Stomach (tissue), 9 donors: ENCODE data around the gene SH3TC1. TPM values are rescaled to one million over a fixed set of nuclear protein-coding genes. Genes with fewer than 3 reads are reported as not detected.

ENCODE experiments used
- DNase-seq, 2 donors: peaks; one replicate each; pipeline versions ENCODE4 v3.0.0 to v3.0.0-alpha.2; 2013 to 2019
- H3K27ac ChIP-seq, 5 donors: fragments of 200-600 bp in 4 of 5; sonication (generic) in 4 of 5; one replicate each; pipeline ENCODE4 v1.5.1; 2013 to 2019; ENCODE audit warnings: mild to moderate bottlenecking in 1 of 5, moderate library complexity in 1 of 5
- H3K27me3 ChIP-seq, 3 donors: fragments of 200-600 bp; sonication (generic); one replicate each; pipeline ENCODE4 v1.5.1; 2017 to 2019; ENCODE audit warnings: mixed run types in 1 of 3
- H3K36me3 ChIP-seq, 4 donors: fragments of 200-600 bp; sonication (generic); 1 replicate in 3 of 4; 2 replicates in 1 of 4; pipeline ENCODE4 v1.5.1; 2016 to 2019
- H3K4me1 ChIP-seq, 4 donors: fragments of 200-600 bp; sonication (generic); one replicate each; pipeline ENCODE4 v1.5.1; 2016 to 2019
- H3K4me3 ChIP-seq, 4 donors: fragments of 200-600 bp; sonication (generic) in 3 of 4; one replicate each; pipeline ENCODE4 v1.5.1; 2016 to 2019; ENCODE audit warnings: mild to moderate bottlenecking in 1 of 4
- H3K9me3 ChIP-seq, 4 donors: fragments of 200-600 bp; sonication (generic); one replicate each; pipeline ENCODE4 v1.5.1; 2016 to 2019
- EP300 ChIP-seq: sonication (generic); formaldehyde crosslinking; IDR thresholded peaks from one replicate; pipeline ENCODE4 v1.6.1; 2017; ENCODE audit warnings: antibody characterized with exemption
- POLR2A ChIP-seq, 4 donors: fragments of 450-650 bp; IDR thresholded peaks; one replicate each; pipeline ENCODE4 v1.6.1; 2016; ENCODE audit warnings: antibody characterized with exemption in 4 of 4, control low read depth in 2 of 4, mild to moderate bottlenecking in 1 of 4, moderate library complexity in 1 of 4
- POLR2AphosphoS5 ChIP-seq, 3 donors: sonication (generic); formaldehyde crosslinking; IDR thresholded peaks; one replicate each; pipeline ENCODE4 v1.6.1; 2016; ENCODE audit warnings: antibody characterized with exemption in 3 of 3
- WGBS, 5 donors: extraction: QIAGEN DNeasy Blood & Tissue Kit in 3 of 5; methylation state at CpG; one replicate each; pipeline versions ENCODE4 v1.1.5 to v1.1.7; 2013 to 2018; 5-methylcytosine and 5-hydroxymethylcytosine counted together
- intact Hi-C: fragments of 100-400 bp; cut with DNase I; formaldehyde crosslinking; loops from one replicate; pipeline ENCODE4 v1.15.1; 2023; ENCODE audit warnings: low total_unique reads
- polyA plus RNA-seq, 3 donors: library from polyadenylated mRNA; stranded (reverse); fragments of 200-250 nt; gene quantifications; one replicate each; pipeline ENCODE4 v1.2.3, GENCODE V29; 2013
- total RNA-seq, 5 donors: library from RNA; depleted of rRNA; stranded (reverse); fragments of >200 nt; gene quantifications; one replicate each; pipeline versions ENCODE4 v1.1.0 to v1.2.3, GENCODE V29; 2014 to 2016
- TF ChIP-seq, protein P1 (sequence below), 7 experiments: fragments of 450-650 bp in 4 of 7; fragments of 200-600 bp in 3 of 7; sonication (generic) in 3 of 7; IDR thresholded peaks; one replicate each; pipeline ENCODE4 v1.5.1; 2016 to 2019; ENCODE audit warnings: antibody characterized with exemption in 7 of 7, control low read depth in 2 of 7, mild to moderate bottlenecking in 1 of 7
- donor health status: healthy with polysubstance abuse.
- donor health status: Bipolar disorder and iron deficiency.
- donor health status: healthy.

The SH3TC1 gene
- total and polyA plus RNA-seq, 8 donors = 12.0 to 96.2 (median 27.9) TPM

DNA sequence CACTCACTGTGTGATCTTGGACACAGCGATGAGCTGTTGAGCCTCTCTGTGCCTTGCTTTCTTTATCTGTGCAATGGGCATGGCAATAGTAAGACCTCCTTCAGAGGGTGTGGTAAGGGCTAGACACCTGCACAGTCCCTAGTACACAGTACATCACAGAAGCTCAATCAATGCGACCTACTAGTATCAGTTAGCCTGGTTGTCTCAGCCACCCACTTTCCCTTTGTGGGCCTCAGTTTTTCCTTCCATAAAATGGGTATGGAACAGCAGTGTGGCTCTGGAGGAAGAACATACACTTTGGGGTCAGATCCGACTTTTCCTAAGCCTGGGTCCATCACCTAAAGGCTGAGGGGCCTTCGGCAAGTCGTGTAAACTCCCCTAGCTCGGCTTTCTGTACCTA, 67.0 kb downstream of the SH3TC1 start:
- H3K27ac ChIP-seq = no peak overlapping the region
- H3K27me3 ChIP-seq = peaks cover 0 to 18% (median 10%) of the 10 kb centered on the region in 3 donors
- TF ChIP-seq EP300 (no peak), POLR2AphosphoS5 (IDR thresholded peaks at IDR 0.05) (no peak), POLR2A (IDR thresholded peaks at IDR 0.05) (no peak)
- TF ChIP-seq, protein P1, sequence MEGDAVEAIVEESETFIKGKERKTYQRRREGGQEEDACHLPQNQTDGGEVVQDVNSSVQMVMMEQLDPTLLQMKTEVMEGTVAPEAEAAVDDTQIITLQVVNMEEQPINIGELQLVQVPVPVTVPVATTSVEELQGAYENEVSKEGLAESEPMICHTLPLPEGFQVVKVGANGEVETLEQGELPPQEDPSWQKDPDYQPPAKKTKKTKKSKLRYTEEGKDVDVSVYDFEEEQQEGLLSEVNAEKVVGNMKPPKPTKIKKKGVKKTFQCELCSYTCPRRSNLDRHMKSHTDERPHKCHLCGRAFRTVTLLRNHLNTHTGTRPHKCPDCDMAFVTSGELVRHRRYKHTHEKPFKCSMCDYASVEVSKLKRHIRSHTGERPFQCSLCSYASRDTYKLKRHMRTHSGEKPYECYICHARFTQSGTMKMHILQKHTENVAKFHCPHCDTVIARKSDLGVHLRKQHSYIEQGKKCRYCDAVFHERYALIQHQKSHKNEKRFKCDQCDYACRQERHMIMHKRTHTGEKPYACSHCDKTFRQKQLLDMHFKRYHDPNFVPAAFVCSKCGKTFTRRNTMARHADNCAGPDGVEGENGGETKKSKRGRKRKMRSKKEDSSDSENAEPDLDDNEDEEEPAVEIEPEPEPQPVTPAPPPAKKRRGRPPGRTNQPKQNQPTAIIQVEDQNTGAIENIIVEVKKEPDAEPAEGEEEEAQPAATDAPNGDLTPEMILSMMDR (IDR thresholded peaks at IDR 0.05) = no peak
- no peak for DNase-seq
- no peak overlapping the region for H3K4me3 ChIP-seq
- WGBS, 5 donors = 88 to 93% (median 92%) methylated on average over 6 of the region's 6 CpGs
- intact Hi-C loops = no loop called here
- no peaks in the 10 kb centered on the region for H3K9me3 ChIP-seq
- peaks cover 23 to 43% (median 29%) of the 10 kb centered on the region in 4 donors for H3K4me1 ChIP-seq
- H3K36me3 ChIP-seq = no peaks in the 10 kb centered on the region

DNA sequence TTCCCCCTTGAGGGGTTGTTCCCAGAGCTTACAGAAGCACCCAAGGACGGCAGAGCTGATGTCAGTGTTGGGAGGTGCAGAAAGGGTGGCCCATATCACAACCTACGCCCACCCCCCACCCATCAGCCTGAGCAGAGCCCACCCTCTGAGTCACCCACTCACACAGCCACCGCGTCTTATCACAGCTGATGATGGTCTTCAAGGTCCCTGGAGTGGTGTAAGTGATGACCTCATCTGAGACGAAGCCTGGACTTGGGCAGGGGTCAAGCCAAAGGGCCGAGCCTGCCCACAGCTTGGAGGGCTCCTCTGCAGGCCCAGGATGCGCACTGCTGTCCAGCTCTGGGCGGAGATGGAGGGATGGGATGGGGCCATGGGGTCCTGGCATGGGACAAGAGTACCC, 67.4 kb downstream of the SH3TC1 start:
- H3K27me3 ChIP-seq = peaks cover 0 to 22% (median 10%) of the 10 kb centered on the region in 3 donors
- intact Hi-C loops = no loop called here
- no peak for TF ChIP-seq EP300
- TF ChIP-seq POLR2A (IDR thresholded peaks at IDR 0.05) = no peak
- TF ChIP-seq, protein P1 (IDR thresholded peaks at IDR 0.05) = no peak
- TF ChIP-seq POLR2AphosphoS5 (IDR thresholded peaks at IDR 0.05) = no peak
- 63 to 78% (median 71%) methylated on average over 5 to 8 of the region's 8 CpGs for WGBS, 5 donors
- no peak for DNase-seq
- H3K4me1 ChIP-seq = peaks cover 23 to 43% (median 32%) of the 10 kb centered on the region in 4 donors
- H3K36me3 ChIP-seq = no peaks in the 10 kb centered on the region
- H3K4me3 ChIP-seq = no peak overlapping the region
- peak overlapping the region in 1 of 5 donors; percentile 22 for H3K27ac ChIP-seq
- no peaks in the 10 kb centered on the region for H3K9me3 ChIP-seq

DNA sequence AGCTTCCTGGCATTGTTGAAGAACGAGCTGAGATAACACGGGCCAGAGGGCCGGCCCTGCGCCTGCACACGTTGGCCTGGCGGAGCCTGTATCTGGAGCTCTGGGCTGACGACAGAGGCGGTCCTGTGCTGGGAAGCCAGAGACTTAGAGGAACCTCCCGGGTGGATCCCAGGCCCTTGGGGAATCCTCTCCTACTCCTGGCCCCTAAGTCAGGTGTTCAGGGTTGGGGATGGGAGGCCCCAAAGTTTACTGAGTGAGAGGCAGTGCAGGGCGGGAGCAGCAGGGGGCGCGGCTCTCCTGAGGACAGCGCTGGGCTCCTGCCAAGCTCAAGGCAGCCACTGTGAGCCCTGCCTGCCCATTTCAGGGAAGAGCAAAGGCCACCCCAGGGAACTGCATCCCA, 68.0 kb downstream of the SH3TC1 start:
- 20 to 29% (median 25%) methylated on average over 9 to 13 of the region's 13 CpGs for WGBS, 5 donors
- peak; percentile 85 to 87 for DNase-seq
- H3K9me3 ChIP-seq = no peaks in the 10 kb centered on the region
- no peak overlapping the region for H3K4me3 ChIP-seq
- H3K4me1 ChIP-seq = peaks cover 23 to 49% (median 36%) of the 10 kb centered on the region in 4 donors
- H3K27ac ChIP-seq = peak overlapping the region in 2 of 5 donors; percentile 3 to 22
- peaks cover 0 to 22% (median 10%) of the 10 kb centered on the region in 3 donors for H3K27me3 ChIP-seq
- TF ChIP-seq EP300 = no peak
- peak in 1 of 3 donors; percentile 12 for TF ChIP-seq POLR2AphosphoS5 (IDR thresholded peaks at IDR 0.05)
- TF ChIP-seq, protein P1 (IDR thresholded peaks at IDR 0.05) = peak in 5 of 7 experiments; percentile 51 to 73 (median 65)
- no peak for TF ChIP-seq POLR2A (IDR thresholded peaks at IDR 0.05)
- intact Hi-C loops = no loop called here
- no peaks in the 10 kb centered on the region for H3K36me3 ChIP-seq

DNA sequence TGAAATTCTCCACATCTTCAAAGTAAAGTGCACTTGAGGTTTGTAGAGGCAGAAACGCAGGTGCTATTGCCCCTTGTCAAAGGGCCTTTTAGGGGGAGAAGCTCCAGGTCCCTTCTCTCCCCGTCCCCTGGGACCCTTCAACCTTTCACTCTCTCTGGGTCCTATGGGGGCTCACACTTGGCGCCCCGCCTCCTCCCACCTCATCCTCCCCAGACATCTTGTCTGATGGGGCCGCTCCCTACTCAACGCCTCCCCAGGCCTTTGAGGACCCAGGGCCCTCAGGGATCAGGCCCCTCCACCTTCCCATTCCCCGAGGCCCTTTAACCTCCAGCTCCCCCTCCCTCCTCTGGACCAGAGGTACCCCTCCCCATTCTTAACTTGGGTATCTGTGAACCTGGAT, 69.1 kb downstream of the SH3TC1 start:
- no peaks in the 10 kb centered on the region for H3K9me3 ChIP-seq
- no peaks in the 10 kb centered on the region for H3K36me3 ChIP-seq
- no peak for DNase-seq
- peaks cover 0 to 22% (median 10%) of the 10 kb centered on the region in 3 donors for H3K27me3 ChIP-seq
- WGBS, 5 donors = 93 to 98% (median 96%) methylated on average over 7 of the region's 7 CpGs
- intact Hi-C loops = no loop called here
- no peak for TF ChIP-seq POLR2AphosphoS5 (IDR thresholded peaks at IDR 0.05)
- no peak for TF ChIP-seq POLR2A (IDR thresholded peaks at IDR 0.05)
- no peak for TF ChIP-seq EP300
- TF ChIP-seq, protein P1 (IDR thresholded peaks at IDR 0.05) = no peak
- H3K4me3 ChIP-seq = no peak overlapping the region
- no peak overlapping the region for H3K27ac ChIP-seq
- peaks cover 23 to 60% (median 47%) of the 10 kb centered on the region in 4 donors for H3K4me1 ChIP-seq
